ENCODE measurements around the gene WNK1.
"Not testable (repeated sequence)": the region's sequence is repeated elsewhere in the genome, so short reads cannot be mapped to it uniquely, and the experiment has no call there.

WNK1 gene

DNA sequence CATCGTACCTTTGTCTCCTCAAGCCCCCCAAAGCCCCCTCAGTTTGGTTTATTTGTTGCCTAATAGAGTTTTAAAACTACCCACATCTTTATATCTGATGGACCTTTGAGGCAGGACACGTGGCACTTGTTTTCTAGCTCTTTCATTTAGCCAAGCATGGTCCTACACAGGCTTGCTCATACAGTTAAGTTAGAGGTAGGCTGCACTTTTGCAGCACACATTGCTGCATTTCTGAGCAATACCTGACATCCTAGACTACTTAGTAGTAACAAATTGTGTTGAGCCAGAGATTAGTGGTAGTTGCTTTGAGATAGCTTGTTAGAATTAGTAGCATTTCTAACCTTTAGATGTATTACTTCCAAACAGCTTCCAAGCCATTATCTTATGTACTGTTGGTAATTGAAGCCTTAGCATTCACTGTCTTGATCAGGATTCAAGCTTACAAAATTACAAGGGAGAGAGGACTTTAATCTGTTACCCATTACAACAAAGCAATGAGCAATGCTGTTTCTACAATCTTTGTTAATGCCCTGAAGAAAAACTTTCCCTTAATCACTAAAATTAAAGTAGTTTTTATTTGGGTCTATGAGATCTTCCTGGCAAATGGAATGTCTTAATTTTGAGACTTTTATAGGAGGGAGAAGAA, 96.6 kb downstream of the WNK1 start:
- Histone ChIP-seq H2AFZ (ENCODE audit: low read length) (no peak overlapping the region), H2BK120ac (ENCODE audit: low read depth, low read length) (no peak overlapping the region), H3K9ac (ENCODE audit: low read depth, low read length, poor library complexity) (no peak overlapping the region), H3K4me3 (ENCODE audit: low read length in 2 of 2) (no peak overlapping the region), H2BK12ac (ENCODE audit: low read length) (no peak overlapping the region), H3K27me3 (ENCODE audit: control insufficient read depth in 3 of 3, insufficient read depth in 3 of 3, low read depth in 1 of 3, low read length in 3 of 3) (no peaks in the 10 kb centered on the region), H4K91ac (ENCODE audit: low read depth, low read length, poor library complexity) (no peak overlapping the region), H2BK5ac (ENCODE audit: low read length) (no peak overlapping the region), H4K8ac (ENCODE audit: low read depth, low read length) (no peak overlapping the region), H3K23ac (ENCODE audit: low read depth, low read length, poor library complexity) (no peak overlapping the region), H3K18ac (ENCODE audit: low read length) (no peak overlapping the region), H3K4me2 (ENCODE audit: insufficient read depth, low read length, poor library complexity, severe bottlenecking) (no peak overlapping the region), H2BK15ac (ENCODE audit: low read length) (no peak overlapping the region), H3K27ac (replicated peaks; ENCODE audit: low read length) (no peak overlapping the region), H2AK5ac (ENCODE audit: low read depth, low read length) (no peak overlapping the region), H3K36me3 (replicated peaks in 1 of 2; ENCODE audit: control insufficient read depth in 2 of 2, insufficient read depth in 2 of 2, low read length in 2 of 2) (peaks cover 0 to 18% of the 10 kb centered on the region in 2 donors), H3K9me3 (replicated peaks in 1 of 2; ENCODE audit: control insufficient read depth in 2 of 2, insufficient read depth in 1 of 2, low read depth in 1 of 2, low read length in 2 of 2) (no peaks in the 10 kb centered on the region), H3K4me1 (ENCODE audit: control insufficient read depth in 2 of 2, insufficient read depth in 1 of 2, low read depth in 1 of 2, low read length in 2 of 2) (no peaks in the 10 kb centered on the region), H3K4ac (ENCODE audit: low read length) (no peak overlapping the region), H3K14ac (ENCODE audit: low read length) (no peak overlapping the region), H3K79me1 (ENCODE audit: low read depth, low read length) (peaks cover 2% of the 10 kb centered on the region)
- WGBS, 2 donors (ENCODE audit: extremely low coverage in 2 of 2, insufficient read length in 2 of 2, insufficient replicate concordance in 1 of 2) = no CpG with 5 or more reads among the region's 2 CpGs
- DNase-seq (ENCODE audit: low spot score) = no peak

DNA sequence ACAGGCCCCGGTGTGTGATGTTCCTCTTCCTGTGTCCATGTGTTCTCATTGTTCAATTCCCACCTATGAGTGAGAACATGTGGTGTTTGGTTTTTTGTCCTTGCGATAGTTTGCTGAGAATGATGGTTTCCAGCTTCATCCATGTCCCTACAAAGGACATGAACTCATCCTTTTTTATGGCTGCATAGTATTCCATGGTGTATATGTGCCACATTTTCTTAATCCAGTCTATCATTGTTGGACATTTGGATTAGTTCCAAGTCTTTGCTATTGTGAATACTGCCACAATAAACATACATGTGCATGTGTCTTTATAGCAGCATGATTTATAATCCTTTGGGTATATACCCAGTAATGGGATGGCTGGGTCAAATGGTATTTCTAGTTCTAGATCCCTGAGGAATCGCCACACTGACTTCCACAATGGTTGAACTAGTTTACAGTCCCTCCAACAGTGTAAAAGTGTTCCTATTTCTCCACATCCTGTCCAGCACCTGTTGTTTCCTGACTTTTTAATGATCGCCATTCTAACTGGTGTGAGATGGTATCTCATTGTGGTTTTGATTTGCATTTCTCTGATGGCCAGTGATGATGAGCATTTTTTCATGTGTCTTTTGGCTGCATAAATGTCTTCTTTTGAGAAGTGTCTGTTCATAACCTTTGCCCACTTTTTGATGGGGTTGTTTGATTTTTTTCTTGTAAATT, 97.5 kb downstream of the WNK1 start:
- H4K8ac ChIP-seq (ENCODE audit: low read depth, low read length); H2AK5ac ChIP-seq (ENCODE audit: low read depth, low read length); H3K23ac ChIP-seq (ENCODE audit: low read depth, low read length, poor library complexity); H3K4me3 ChIP-seq (ENCODE audit: low read length in 2 of 2); H3K14ac ChIP-seq (ENCODE audit: low read length); H3K4me1 ChIP-seq (ENCODE audit: control insufficient read depth in 2 of 2, insufficient read depth in 1 of 2, low read depth in 1 of 2, low read length in 2 of 2); H3K27me3 ChIP-seq (ENCODE audit: control insufficient read depth in 3 of 3, insufficient read depth in 3 of 3, low read depth in 1 of 3, low read length in 3 of 3); H3K27ac ChIP-seq (replicated peaks; ENCODE audit: low read length); H3K4ac ChIP-seq (ENCODE audit: low read length); H3K79me1 ChIP-seq (ENCODE audit: low read depth, low read length); DNase-seq (ENCODE audit: low spot score); H2BK12ac ChIP-seq (ENCODE audit: low read length); H4K91ac ChIP-seq (ENCODE audit: low read depth, low read length, poor library complexity); H3K9me3 ChIP-seq (replicated peaks in 1 of 2; ENCODE audit: control insufficient read depth in 2 of 2, insufficient read depth in 1 of 2, low read depth in 1 of 2, low read length in 2 of 2); H2BK15ac ChIP-seq (ENCODE audit: low read length); H3K9ac ChIP-seq (ENCODE audit: low read depth, low read length, poor library complexity); H3K18ac ChIP-seq (ENCODE audit: low read length); H2AFZ ChIP-seq (ENCODE audit: low read length); H2BK5ac ChIP-seq (ENCODE audit: low read length); H2BK120ac ChIP-seq (ENCODE audit: low read depth, low read length); H3K4me2 ChIP-seq (ENCODE audit: insufficient read depth, low read length, poor library complexity, severe bottlenecking): not testable (repeated sequence)
- H3K36me3 ChIP-seq (replicated peaks in 1 of 2; ENCODE audit: control insufficient read depth in 2 of 2, insufficient read depth in 2 of 2, low read length in 2 of 2) = peaks cover 0 to 18% of the 10 kb centered on the region in 2 donors
- no CpG with 5 or more reads among the region's 4 CpGs for whole genome bisulfite sequencing, 2 donors (ENCODE audit: extremely low coverage in 2 of 2, insufficient read length in 2 of 2, insufficient replicate concordance in 1 of 2)

- Histone ChIP-seq H2BK12ac (ENCODE audit: low read length) (no peak overlapping the region), H4K8ac (ENCODE audit: low read depth, low read length) (no peak overlapping the region), H3K36me3 (replicated peaks in 1 of 2; ENCODE audit: control insufficient read depth in 2 of 2, insufficient read depth in 2 of 2, low read length in 2 of 2) (peaks cover 0 to 12% of the 10 kb centered on the region in 2 donors), H3K4me2 (ENCODE audit: insufficient read depth, low read length, poor library complexity, severe bottlenecking) (no peak overlapping the region), H3K18ac (ENCODE audit: low read length) (no peak overlapping the region), H2BK15ac (ENCODE audit: low read length) (no peak overlapping the region), H3K4ac (ENCODE audit: low read length) (no peak overlapping the region), H3K27me3 (ENCODE audit: control insufficient read depth in 3 of 3, insufficient read depth in 3 of 3, low read depth in 1 of 3, low read length in 3 of 3) (no peaks in the 10 kb centered on the region), H3K4me1 (ENCODE audit: control insufficient read depth in 2 of 2, insufficient read depth in 1 of 2, low read depth in 1 of 2, low read length in 2 of 2) (no peaks in the 10 kb centered on the region), H3K27ac (replicated peaks; ENCODE audit: low read length) (no peak overlapping the region), H4K91ac (ENCODE audit: low read depth, low read length, poor library complexity) (no peak overlapping the region), H2AK5ac (ENCODE audit: low read depth, low read length) (no peak overlapping the region), H3K9me3 (replicated peaks in 1 of 2; ENCODE audit: control insufficient read depth in 2 of 2, insufficient read depth in 1 of 2, low read depth in 1 of 2, low read length in 2 of 2) (no peaks in the 10 kb centered on the region), H3K23ac (ENCODE audit: low read depth, low read length, poor library complexity) (no peak overlapping the region), H3K14ac (ENCODE audit: low read length) (no peak overlapping the region), H2AFZ (ENCODE audit: low read length) (no peak overlapping the region), H2BK5ac (ENCODE audit: low read length) (no peak overlapping the region), H3K79me1 (ENCODE audit: low read depth, low read length) (peaks cover 2% of the 10 kb centered on the region), H3K9ac (ENCODE audit: low read depth, low read length, poor library complexity) (no peak overlapping the region), H3K4me3 (ENCODE audit: low read length in 2 of 2) (no peak overlapping the region), H2BK120ac (ENCODE audit: low read depth, low read length) (no peak overlapping the region)
- DNase-seq (ENCODE audit: low spot score) = no peak
- no CpG with 5 or more reads among the region's 1 CpG for WGBS, 2 donors (ENCODE audit: extremely low coverage in 2 of 2, insufficient read length in 2 of 2, insufficient replicate concordance in 1 of 2)
These were observed 99.0 kb downstream of the WNK1 start for GRCh38 chr12:851343-851742.

DNA sequence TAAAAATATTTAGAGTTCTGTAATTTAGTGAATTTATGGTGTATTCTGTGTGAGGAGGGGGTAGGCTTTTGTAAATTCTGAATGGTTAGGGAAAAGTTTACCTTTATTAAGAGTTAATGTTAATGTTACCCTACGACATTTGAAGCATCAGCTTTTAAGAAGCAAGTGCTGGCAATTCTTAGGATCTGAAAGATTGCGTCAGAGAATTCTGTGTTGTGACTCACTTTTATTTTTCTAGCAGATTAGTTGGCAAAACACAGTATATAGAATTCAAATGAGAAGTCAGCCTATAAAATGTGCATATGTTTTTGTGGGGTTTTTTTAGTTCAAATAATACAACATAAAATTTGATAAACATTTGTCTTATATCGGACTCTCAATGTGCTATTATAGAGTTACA, 99.5 kb downstream of the WNK1 start:
- H3K4me3 ChIP-seq (ENCODE audit: low read length in 2 of 2) = no peak overlapping the region
- H3K27me3 ChIP-seq (ENCODE audit: control insufficient read depth in 3 of 3, insufficient read depth in 3 of 3, low read depth in 1 of 3, low read length in 3 of 3) = no peaks in the 10 kb centered on the region
- WGBS, 2 donors (ENCODE audit: extremely low coverage in 2 of 2, insufficient read length in 2 of 2, insufficient replicate concordance in 1 of 2) = no CpG with 5 or more reads among the region's 3 CpGs
- H3K36me3 ChIP-seq (replicated peaks in 1 of 2; ENCODE audit: control insufficient read depth in 2 of 2, insufficient read depth in 2 of 2, low read length in 2 of 2) = peaks cover 0 to 17% of the 10 kb centered on the region in 2 donors
- no peaks in the 10 kb centered on the region for H3K4me1 ChIP-seq (ENCODE audit: control insufficient read depth in 2 of 2, insufficient read depth in 1 of 2, low read depth in 1 of 2, low read length in 2 of 2)
- no peak overlapping the region for H3K18ac ChIP-seq (ENCODE audit: low read length)
- no peak overlapping the region for H2AFZ ChIP-seq (ENCODE audit: low read length)
- DNase-seq (ENCODE audit: low spot score) = no peak
- no peak overlapping the region for H2BK15ac ChIP-seq (ENCODE audit: low read length)
- H4K8ac ChIP-seq (ENCODE audit: low read depth, low read length) = no peak overlapping the region
- H4K91ac ChIP-seq (ENCODE audit: low read depth, low read length, poor library complexity) = no peak overlapping the region
- no peak overlapping the region for H3K9ac ChIP-seq (ENCODE audit: low read depth, low read length, poor library complexity)
- no peak overlapping the region for H3K14ac ChIP-seq (ENCODE audit: low read length)
- H3K4me2 ChIP-seq (ENCODE audit: insufficient read depth, low read length, poor library complexity, severe bottlenecking) = no peak overlapping the region
- peaks cover 2% of the 10 kb centered on the region for H3K79me1 ChIP-seq (ENCODE audit: low read depth, low read length)
- no peak overlapping the region for H3K27ac ChIP-seq (replicated peaks; ENCODE audit: low read length)
- no peak overlapping the region for H2BK12ac ChIP-seq (ENCODE audit: low read length)
- H3K9me3 ChIP-seq (replicated peaks in 1 of 2; ENCODE audit: control insufficient read depth in 2 of 2, insufficient read depth in 1 of 2, low read depth in 1 of 2, low read length in 2 of 2) = no peaks in the 10 kb centered on the region
- H2BK5ac ChIP-seq (ENCODE audit: low read length) = no peak overlapping the region
- H2BK120ac ChIP-seq (ENCODE audit: low read depth, low read length) = no peak overlapping the region
- H2AK5ac ChIP-seq (ENCODE audit: low read depth, low read length) = no peak overlapping the region
- H3K23ac ChIP-seq (ENCODE audit: low read depth, low read length, poor library complexity) = no peak overlapping the region
- no peak overlapping the region for H3K4ac ChIP-seq (ENCODE audit: low read length)
